ENCODE measurements around the gene AFAP1.

DNA sequence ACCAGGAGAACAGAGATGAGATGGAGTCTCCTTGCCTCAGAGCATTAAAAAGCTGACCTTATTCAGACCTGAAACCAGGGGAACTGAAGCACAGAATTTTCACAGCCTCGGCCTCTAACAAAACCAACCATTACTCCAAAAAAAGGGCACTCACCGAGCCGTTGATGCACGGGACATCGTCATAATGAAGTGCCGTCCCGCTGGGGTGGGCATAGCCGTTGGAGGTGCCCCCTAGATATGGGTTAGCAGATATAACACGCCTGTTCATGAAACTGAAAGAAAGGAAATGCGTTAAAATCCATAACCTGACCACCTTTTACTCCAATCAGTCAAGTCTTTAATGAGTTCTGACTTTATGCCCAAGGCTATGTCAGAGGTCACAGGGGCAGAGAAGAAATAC is 153.6 kb downstream of the AFAP1 start:
- TF ChIP-seq CTCF (IDR thresholded peaks at IDR 0.05): no peak
- TF ChIP-seq ZFX (IDR thresholded peaks at IDR 0.05; ENCODE audit: borderline replicate concordance): no peak
